Activated naive CD8-positive, alpha-beta T cell treated with anti-CD3 and anti-CD28 coated beads, Interleukin-2, amount 50 U/mL, for 24 hours (primary cell): ENCODE results near the gene CNIH4.
A peak's percentile ranks its signal among the peaks of the same experiment; 100 is the strongest.
"Not testable (repeated sequence)": the region's sequence is repeated elsewhere in the genome, so short reads cannot be mapped to it uniquely, and the experiment has no call there.

ENCODE experiments used
- ATAC-seq: fragments of 150-1000 bp; cut with Tn5 transposase; one replicate; pipeline ENCODE4 v1.10.0; 2021
- DNase-seq: peaks from one replicate; pipeline ENCODE4 v3.0.0; 2021
- H3K27ac Mint-ChIP-seq: one replicate; pipeline ENCODE4 v1.8.0; 2021; ENCODE audit warnings: mild to moderate bottlenecking, mixed read lengths
- H3K27me3 Mint-ChIP-seq: one replicate; pipeline ENCODE4 v1.8.0; 2021; ENCODE audit warnings: mixed read lengths
- H3K36me3 Mint-ChIP-seq: one replicate; pipeline ENCODE4 v1.8.0; 2021; ENCODE audit warnings: low read depth, mixed read lengths
- H3K4me1 Mint-ChIP-seq: one replicate; pipeline ENCODE4 v1.8.0; 2021; ENCODE audit warnings: mixed read lengths
- H3K4me3 Mint-ChIP-seq: one replicate; pipeline ENCODE4 v1.8.0; 2021; ENCODE audit warnings: mild to moderate bottlenecking, moderate library complexity, mixed read lengths
- H3K9me3 Mint-ChIP-seq: one replicate; pipeline ENCODE4 v1.8.0; 2021; ENCODE audit warnings: mixed read lengths

CNIH4 gene

DNA sequence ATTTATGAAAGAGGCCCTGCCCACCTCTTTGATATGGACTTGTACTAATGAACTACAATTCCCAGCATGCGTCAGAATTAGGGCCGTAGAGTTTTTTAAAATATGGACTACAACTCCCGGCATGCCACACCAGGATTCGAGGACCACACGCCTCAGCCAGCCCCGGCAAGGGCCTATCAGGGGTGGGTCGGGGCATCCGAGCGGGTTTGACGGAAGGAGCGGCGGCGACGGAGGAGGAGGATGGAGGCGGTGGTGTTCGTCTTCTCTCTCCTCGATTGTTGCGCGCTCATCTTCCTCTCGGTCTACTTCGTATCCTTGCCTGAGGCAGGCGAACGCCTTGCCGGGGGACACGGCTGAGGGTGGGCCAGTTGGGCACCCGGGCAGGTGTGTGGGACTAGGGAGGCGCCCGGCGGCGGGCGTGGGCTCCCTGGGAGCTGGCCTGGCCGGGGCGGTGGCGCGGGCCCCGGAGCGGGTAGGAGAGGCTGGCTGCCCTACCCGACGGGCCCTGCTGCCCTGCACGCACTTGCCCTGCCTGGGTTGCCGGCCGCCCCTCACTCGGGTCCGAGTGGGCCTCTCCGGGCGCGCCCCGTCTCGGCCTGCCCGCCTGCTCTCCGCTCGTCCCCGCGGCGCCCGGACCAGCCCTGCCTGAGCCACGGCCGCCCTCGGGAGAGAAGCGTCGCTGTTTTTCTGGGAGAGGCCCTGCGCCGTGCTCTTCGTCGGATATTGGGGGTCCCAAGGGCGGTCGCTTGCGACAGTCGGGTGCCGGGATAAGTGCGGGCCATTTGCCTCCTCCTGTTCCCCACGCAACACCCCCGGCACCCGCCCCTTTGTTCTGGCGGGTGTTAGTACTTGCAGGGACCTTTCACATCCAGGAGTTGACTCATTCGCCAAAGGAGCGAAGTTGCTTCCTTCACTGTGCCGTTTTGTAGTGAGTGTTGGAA lies at the start of gene CNIH4:
Gene CNIH4, plus strand, starts transcription at position 195 of the 941 bp plus-strand sequence. Its CDS starts 46 bp downstream, at position 241.
- peaks cover 13% of the 10 kb centered on the region for H3K36me3 Mint-ChIP-seq
- H3K27ac Mint-ChIP-seq: peak within 1 kb of the TSS; percentile 82
- H3K27me3 Mint-ChIP-seq: no peaks in the 10 kb centered on the region
- ATAC-seq (peak; percentile 98), DNase-seq (peak; percentile 90)
- peak within 1 kb of the TSS; percentile 85 for H3K4me3 Mint-ChIP-seq
- H3K4me1 Mint-ChIP-seq: peaks cover 55% of the 10 kb centered on the region
- H3K9me3 Mint-ChIP-seq: no peaks in the 10 kb centered on the region

DNA sequence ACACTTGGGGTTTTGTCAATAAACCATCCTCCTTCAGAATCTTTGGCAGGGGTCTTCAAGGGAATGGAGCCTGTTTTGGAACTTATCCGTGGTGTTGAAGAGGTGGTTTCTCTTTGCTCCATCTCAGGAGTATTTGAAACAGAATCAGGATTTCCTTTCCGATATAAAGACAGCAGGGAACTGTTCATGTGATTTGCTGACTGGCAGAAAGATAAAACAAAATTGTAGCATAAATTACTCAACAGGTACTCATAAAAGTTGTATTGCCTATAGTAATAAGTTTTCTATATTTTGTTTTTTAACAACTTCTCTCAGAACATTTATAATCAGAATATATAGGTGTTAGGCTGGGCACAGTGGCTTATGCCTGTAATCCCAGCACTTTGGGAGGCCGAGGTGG lies 48.6 kb upstream of the CNIH4 start:
- no peaks in the 10 kb centered on the region for H3K4me1 Mint-ChIP-seq
- DNase-seq (no peak), ATAC-seq (no peak)
- H3K27me3 Mint-ChIP-seq: no peaks in the 10 kb centered on the region
- H3K4me3 Mint-ChIP-seq: no peak overlapping the region
- peaks cover 46% of the 10 kb centered on the region for H3K36me3 Mint-ChIP-seq
- H3K9me3 Mint-ChIP-seq: no peaks in the 10 kb centered on the region
- no peak overlapping the region for H3K27ac Mint-ChIP-seq

DNA sequence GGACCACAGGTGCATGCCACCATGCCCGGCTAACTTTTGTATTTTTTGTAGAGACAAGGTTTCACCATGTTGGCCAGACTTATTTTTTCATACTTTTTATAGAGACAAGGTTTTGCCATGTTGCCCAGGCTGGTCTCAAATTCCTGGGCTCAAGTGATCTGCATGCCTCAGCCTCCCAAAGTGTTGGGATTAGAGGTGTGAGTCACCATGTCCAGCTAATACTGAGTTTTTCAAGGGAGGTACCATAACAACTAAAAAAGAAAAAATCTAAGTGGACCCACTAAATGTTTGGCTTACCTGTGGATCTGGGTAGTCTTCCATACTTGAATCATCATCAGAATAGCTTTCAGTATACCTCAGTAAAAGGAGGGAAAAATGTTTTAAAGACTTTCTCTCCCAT lies 45.2 kb upstream of the CNIH4 start:
- H3K27me3 Mint-ChIP-seq, ATAC-seq, H3K4me3 Mint-ChIP-seq, H3K9me3 Mint-ChIP-seq, H3K4me1 Mint-ChIP-seq, H3K27ac Mint-ChIP-seq, DNase-seq: not testable (repeated sequence)
- H3K36me3 Mint-ChIP-seq: peaks cover 44% of the 10 kb centered on the region

DNA sequence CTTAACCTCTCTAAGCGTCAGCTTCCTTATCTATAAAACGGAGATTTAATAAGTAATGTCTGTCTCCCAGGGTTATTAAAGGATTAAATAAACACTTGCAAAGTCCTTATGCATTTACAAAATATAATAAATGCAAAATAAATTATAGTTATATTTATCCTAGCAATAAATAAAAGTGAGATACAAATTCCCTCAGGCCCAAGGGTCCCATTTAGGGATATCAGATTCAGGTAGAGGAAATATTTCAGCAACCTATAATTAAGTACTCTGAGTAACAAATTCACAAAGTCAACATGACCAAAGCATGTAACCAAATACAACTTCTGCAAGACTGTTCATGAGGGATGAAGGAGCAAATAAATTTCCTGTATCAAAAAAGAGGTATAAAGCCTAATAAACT lies 44.7 kb upstream of the CNIH4 start:
- no peak for DNase-seq
- Mint-ChIP-seq H3K36me3 (peaks cover 43% of the 10 kb centered on the region), H3K4me1 (peaks cover under 1% of the 10 kb centered on the region), H3K27me3 (no peaks in the 10 kb centered on the region), H3K9me3 (no peaks in the 10 kb centered on the region), H3K27ac (no peak overlapping the region), H3K4me3 (no peak overlapping the region)
- ATAC-seq: no peak

DNA sequence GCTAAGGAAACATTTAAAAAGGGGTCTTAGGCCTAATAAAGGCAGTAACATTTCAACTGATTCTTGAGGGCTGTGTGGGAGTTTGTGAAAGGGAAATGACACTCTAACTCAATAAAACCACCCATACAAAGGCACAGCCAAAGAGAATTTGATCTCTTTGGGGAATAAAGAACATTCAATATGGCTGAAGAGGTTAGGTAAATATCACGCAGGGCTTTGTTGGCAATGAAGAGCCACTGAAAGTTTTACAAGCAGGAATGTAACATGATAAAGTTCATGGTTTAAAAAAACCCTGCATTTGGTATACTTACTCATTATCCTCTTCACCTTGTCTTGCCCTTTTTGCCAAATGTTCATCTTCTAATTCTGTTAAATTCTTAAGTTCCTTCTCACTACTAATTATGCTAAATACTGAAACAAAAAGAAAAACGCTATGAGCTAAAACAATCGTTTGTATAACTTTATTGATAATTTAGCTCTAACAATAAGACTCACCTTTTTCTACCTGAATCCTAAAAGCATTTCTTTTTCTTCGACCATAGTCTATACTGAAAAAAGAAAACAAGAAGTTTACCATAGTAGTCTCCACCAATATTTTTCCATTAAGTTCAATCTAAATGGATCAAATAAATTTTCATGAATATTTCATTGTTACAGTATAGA lies 39.2 kb upstream of the CNIH4 start:
- H3K9me3 Mint-ChIP-seq: no peaks in the 10 kb centered on the region
- peaks cover 27% of the 10 kb centered on the region for H3K36me3 Mint-ChIP-seq
- no peak overlapping the region for H3K27ac Mint-ChIP-seq
- peaks cover 8% of the 10 kb centered on the region for H3K4me1 Mint-ChIP-seq
- H3K27me3 Mint-ChIP-seq: no peaks in the 10 kb centered on the region
- no peak overlapping the region for H3K4me3 Mint-ChIP-seq
- ATAC-seq (no peak), DNase-seq (no peak)

DNA sequence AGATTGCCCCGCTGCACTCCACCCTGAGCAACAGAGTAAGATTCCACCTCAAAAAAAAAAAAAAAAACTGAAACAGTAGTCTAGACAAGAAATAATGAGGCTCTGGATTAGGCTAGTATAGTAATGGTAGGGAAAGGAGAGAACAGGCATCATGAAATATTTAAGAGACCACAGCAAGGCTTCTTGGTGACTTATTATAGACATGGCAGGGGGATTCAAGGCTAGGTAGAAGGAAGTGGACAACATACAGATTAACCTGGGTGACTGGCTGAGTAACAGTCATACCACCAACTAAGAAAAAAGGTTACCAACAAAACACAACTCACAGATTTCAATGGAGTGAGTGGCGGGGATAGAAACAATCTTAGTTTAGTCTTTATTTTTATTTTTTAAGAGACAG lies 35.0 kb upstream of the CNIH4 start:
- Mint-ChIP-seq H3K9me3 (no peaks in the 10 kb centered on the region), H3K4me3 (no peak overlapping the region), H3K4me1 (peaks cover 8% of the 10 kb centered on the region), H3K27me3 (no peaks in the 10 kb centered on the region), H3K36me3 (peaks cover 9% of the 10 kb centered on the region), H3K27ac (no peak overlapping the region)
- no peak for ATAC-seq
- DNase-seq: no peak

DNA sequence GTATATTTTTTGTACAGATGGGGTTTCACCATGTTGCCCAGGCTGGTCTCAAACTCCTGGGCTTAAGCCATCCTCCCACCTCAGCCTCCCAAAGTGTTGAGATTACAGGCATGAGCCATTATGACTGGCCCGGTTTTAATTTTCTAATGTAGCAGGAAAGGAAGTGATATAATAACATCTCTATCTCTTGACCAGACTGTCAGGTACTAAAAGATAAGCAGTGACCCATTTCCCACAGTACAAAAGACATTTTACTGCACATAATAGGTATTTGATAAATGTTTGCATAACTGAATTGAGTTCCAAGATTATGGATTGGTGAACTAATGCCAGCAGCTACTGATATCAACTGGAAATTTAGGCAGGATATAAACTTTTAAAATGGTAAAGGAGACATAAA lies 30.7 kb upstream of the CNIH4 start:
- H3K27ac Mint-ChIP-seq: no peak overlapping the region
- ATAC-seq: no peak

DNA sequence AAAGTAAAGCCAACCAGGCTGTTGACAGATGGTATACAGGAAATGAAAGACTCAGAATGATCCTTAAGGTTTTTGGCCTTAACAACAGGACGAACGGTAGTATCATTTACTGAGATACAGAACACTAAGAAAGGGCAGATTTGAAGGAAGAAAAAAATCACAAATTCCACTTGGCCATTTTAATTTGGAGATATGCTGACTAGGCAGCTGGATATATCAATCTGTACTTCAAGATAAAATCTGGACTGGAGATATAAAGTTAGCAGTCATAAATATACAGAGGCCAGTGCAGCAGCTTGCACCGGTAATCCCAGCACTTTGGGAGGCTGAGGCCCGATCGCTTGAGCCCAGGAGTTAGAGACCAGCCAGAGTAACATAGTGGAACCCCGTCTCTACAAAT lies 28.0 kb upstream of the CNIH4 start:
- peaks cover 4% of the 10 kb centered on the region for H3K36me3 Mint-ChIP-seq

More for the DNA sequence above, 30.7 kb upstream of the CNIH4 start:
- Mint-ChIP-seq H3K9me3 (no peaks in the 10 kb centered on the region), H3K27me3 (no peaks in the 10 kb centered on the region), H3K4me1 (peaks cover 25% of the 10 kb centered on the region), H3K4me3 (no peak overlapping the region), H3K36me3 (peaks cover 8% of the 10 kb centered on the region)
- DNase-seq: no peak

DNA sequence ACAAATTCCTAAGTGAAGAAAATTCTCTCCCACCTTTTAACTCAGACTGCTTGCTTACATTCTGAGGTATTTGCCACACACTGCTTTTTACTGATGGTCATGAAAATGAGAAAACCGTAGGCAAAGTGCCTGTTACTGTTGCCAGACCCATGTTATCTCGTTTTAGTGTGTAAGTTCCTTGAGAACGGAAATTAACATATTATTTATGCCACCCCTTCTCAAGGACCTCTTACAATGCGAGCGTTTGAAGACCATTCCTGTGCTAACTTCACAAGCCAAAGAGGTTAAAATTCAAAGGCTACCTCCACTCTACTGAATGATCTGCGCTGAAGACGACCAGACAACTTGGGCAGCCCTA lies 27.2 kb upstream of the CNIH4 start:
- H3K4me1 Mint-ChIP-seq: peaks cover 44% of the 10 kb centered on the region
- peak overlapping the region; percentile 99 for H3K4me3 Mint-ChIP-seq
- ATAC-seq (no peak), DNase-seq (no peak)
- H3K36me3 Mint-ChIP-seq: peaks cover 3% of the 10 kb centered on the region
- H3K27me3 Mint-ChIP-seq: no peaks in the 10 kb centered on the region
- H3K9me3 Mint-ChIP-seq: no peaks in the 10 kb centered on the region
- peak overlapping the region; percentile 100 for H3K27ac Mint-ChIP-seq

More for the DNA sequence above, 28.0 kb upstream of the CNIH4 start:
- ATAC-seq (no peak), DNase-seq (no peak)
- Mint-ChIP-seq H3K27me3 (no peaks in the 10 kb centered on the region), H3K4me3 (peak overlapping the region; percentile 99), H3K27ac (peak overlapping the region; percentile 45), H3K4me1 (peaks cover 36% of the 10 kb centered on the region), H3K9me3 (no peaks in the 10 kb centered on the region)

DNA sequence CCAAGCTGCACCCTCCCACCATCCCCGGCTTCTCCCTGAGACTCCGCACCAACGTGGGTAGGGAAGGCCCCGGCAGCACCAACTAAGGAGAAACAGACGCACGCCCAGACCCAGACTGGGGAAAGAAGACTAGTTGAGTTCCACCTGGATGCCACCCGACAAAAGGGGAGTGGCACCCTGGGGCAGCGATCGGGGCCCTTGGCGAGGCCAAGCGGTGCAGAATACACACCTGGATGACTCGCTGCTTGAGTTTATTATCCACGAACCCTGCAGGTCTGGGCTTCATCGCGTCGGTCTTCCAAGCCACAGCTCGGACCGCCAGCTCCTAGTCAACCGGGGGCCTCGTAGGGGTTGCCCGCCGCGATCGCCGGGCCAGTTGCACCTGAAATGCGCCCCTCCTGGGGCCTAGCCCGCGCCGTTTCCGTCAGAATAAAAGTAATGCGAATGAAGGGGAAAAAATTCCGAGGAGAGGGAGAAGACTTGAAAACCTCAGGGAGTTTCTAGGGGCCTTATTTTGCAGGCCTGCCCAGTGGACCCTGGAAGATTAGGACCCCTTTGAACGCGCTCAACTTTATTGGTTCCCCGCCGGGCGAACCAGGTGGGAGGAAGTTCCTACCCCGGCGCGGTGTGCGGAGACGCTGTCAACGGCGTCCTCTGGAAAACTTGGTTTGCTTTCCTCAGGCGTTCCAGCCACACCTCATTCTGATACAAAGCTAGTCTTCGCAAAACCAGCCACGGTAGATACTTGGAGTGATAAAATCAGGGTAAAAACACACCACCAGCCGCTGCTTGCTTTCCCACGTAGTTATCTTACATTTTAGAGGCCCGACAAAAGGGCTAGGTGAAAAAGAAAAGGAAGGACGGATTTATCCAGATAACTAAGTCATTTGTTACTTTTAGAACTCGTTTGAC lies 26.6 kb upstream of the CNIH4 start, which contains the start of gene NVL:
Gene NVL, minus strand, starts transcription at position 331 of the 912 bp plus-strand sequence. Its CDS starts 45 bp downstream, at position 286.
- Mint-ChIP-seq H3K4me1 (peaks cover 50% of the 10 kb centered on the region), H3K4me3 (peak within 1 kb of the TSS; percentile 99), H3K27me3 (no peaks in the 10 kb centered on the region), H3K36me3 (peaks cover 3% of the 10 kb centered on the region), H3K27ac (peak within 1 kb of the TSS; percentile 100), H3K9me3 (no peaks in the 10 kb centered on the region)
- DNase-seq (peak; percentile 81), ATAC-seq (peak; percentile 89)

DNA sequence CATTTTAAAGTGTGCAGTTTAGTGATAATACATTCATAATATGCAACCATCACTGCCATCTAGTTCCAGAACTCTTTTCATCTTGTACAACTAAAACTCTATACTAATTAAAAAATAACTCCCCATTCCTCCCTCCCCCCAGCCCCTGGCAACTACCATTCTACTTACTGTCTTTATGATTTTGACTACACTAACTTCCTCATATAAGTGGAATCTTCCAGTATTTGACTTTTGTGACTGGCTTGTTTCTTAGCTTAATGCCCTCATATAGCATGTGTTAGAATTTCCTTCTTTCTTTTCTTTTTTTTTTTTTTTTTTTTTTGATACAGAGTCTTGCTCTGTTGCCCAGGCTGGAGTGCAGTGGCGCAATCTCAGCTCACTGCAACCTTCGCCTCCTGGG lies 25.4 kb upstream of the CNIH4 start:
- Mint-ChIP-seq H3K36me3 (peaks cover 3% of the 10 kb centered on the region), H3K4me1 (peaks cover 50% of the 10 kb centered on the region), H3K4me3 (peak overlapping the region; percentile 99), H3K9me3 (no peaks in the 10 kb centered on the region), H3K27ac (peak overlapping the region; percentile 100), H3K27me3 (no peaks in the 10 kb centered on the region)
- ATAC-seq (no peak), DNase-seq (no peak)

DNA sequence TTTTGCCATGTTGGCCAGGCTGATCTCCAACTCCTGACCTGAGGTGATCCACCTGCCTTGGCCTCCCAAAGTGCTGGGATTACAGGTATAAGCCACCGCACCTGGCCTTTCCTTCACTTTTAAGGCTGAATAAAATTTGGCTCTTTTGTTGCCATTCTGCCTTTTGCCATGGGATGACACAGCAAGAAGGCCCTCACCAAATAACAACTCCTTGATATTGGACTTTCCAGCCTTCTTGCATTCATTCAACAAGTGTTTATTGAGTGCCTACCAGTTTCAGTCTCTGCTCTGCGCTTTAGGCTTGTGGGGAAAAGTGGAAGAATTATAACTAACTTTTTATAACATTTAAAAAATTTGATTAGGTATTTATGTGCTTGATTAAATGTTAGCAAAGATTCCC lies 24.9 kb upstream of the CNIH4 start:
- Mint-ChIP-seq H3K9me3 (no peaks in the 10 kb centered on the region), H3K27me3 (no peaks in the 10 kb centered on the region), H3K4me3 (no peak overlapping the region), H3K36me3 (peaks cover 3% of the 10 kb centered on the region), H3K27ac (no peak overlapping the region), H3K4me1 (peaks cover 48% of the 10 kb centered on the region)
- no peak for DNase-seq
- no peak for ATAC-seq

DNA sequence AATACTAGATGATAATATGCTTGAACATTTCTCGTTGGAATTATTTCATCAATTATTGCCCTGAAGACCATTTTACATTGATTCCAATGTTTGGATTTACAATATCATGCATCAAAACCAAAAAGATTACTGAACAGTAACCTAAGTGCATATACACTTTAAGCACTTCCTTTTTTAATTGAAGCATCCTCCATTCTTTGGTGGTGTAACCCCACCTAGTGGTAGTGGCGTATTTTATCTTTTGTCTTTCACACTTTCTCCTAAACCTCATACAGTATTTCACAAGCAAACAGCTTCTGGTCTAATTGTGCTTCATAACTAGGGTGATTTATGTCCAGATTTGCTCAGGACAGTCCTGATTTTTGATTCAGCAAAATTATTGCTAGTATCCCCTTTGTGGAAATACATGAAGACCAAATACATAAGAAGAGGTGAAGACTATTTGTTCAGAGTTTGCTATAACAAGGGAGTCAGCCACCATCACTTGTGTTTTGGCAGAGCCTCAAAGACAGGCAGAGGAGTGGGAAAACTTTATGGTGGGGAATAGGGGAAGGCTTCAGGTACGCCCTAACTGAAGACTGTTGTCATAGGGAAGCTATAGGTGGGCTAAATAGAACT lies 23.3 kb upstream of the CNIH4 start:
- Mint-ChIP-seq H3K9me3 (no peaks in the 10 kb centered on the region), H3K4me1 (peaks cover 39% of the 10 kb centered on the region), H3K27me3 (no peaks in the 10 kb centered on the region), H3K27ac (peak overlapping the region; percentile 70), H3K36me3 (peaks cover 2% of the 10 kb centered on the region), H3K4me3 (peak overlapping the region; percentile 54)
- DNase-seq (no peak), ATAC-seq (peak; percentile 43)
